NCI-H524 (cell line): ENCODE data around the gene EIF4A2.
"Not testable (repeated sequence)": the region's sequence is repeated elsewhere in the genome, so short reads cannot be mapped to it uniquely, and the experiment has no call there.

Experiments used
- DNase-seq, 2 experiments: peaks; one replicate each; lab custom pipeline; 2025; lab: John Stamatoyannopoulos, UW

EIF4A2 gene

GRCh38 chr3:186785495-186786018 is 2.2 kb downstream of the EIF4A2 start:
- no peak for DNase-seq

GRCh38 chr3:186786922-186787321 is 3.5 kb downstream of the EIF4A2 start:
- no peak for DNase-seq

GRCh38 chr3:186787642-186788481 is 4.5 kb downstream of the EIF4A2 start:
- no peak for DNase-seq

- DNase-seq = no peak
Observed at GRCh38 chr3:186788482-186789370, 5.3 kb downstream of the EIF4A2 start.

GRCh38 chr3:186789554-186790260 is 6.3 kb downstream of the EIF4A2 start:
- peak in 1 of 2 experiments; percentile 49 for DNase-seq

- peak; percentile 24 to 61 for DNase-seq
Observed at GRCh38 chr3:186790261-186790981, 7.0 kb downstream of the EIF4A2 start.

GRCh38 chr3:186798239-186798874 is 15.0 kb downstream of the EIF4A2 start:
- DNase-seq = no peak

GRCh38 chr3:186800285-186800684 is 16.9 kb downstream of the EIF4A2 start:
- no peak for DNase-seq

GRCh38 chr3:186802701-186803100 is 19.3 kb downstream of the EIF4A2 start:
- DNase-seq = no peak

- DNase-seq = not testable (repeated sequence)
Observed at GRCh38 chr3:186803447-186803846, 20.1 kb downstream of the EIF4A2 start.

GRCh38 chr3:186806089-186807055 is 23.0 kb downstream of the EIF4A2 start, which contains the start of gene RFC4:
Gene RFC4, minus strand, starts transcription at chr3:186806482. Its CDS starts 1,769 bp downstream, at chr3:186804713.
- peak; percentile 87 to 88 for DNase-seq

- no peak for DNase-seq
Observed at GRCh38 chr3:186807231-186807630, 23.9 kb downstream of the EIF4A2 start.

GRCh38 chr3:186810336-186810996 is 27.1 kb downstream of the EIF4A2 start:
- DNase-seq = no peak

- DNase-seq = not testable (repeated sequence)
Observed at GRCh38 chr3:186811313-186811712, 27.9 kb downstream of the EIF4A2 start.

GRCh38 chr3:186814100-186814499 is 30.7 kb downstream of the EIF4A2 start:
- no peak for DNase-seq

GRCh38 chr3:186815435-186815834 is 32.1 kb downstream of the EIF4A2 start:
- DNase-seq = no peak

GRCh38 chr3:186818516-186818915 is 35.1 kb downstream of the EIF4A2 start:
- no peak for DNase-seq

- no peak for DNase-seq
Observed at GRCh38 chr3:186818956-186819355, 35.6 kb downstream of the EIF4A2 start.
